ENCODE measurements around the gene TMEM43.
"Not testable (repeated sequence)": the region's sequence is repeated elsewhere in the genome, so short reads cannot be mapped to it uniquely, and the experiment has no call there.

DNA sequence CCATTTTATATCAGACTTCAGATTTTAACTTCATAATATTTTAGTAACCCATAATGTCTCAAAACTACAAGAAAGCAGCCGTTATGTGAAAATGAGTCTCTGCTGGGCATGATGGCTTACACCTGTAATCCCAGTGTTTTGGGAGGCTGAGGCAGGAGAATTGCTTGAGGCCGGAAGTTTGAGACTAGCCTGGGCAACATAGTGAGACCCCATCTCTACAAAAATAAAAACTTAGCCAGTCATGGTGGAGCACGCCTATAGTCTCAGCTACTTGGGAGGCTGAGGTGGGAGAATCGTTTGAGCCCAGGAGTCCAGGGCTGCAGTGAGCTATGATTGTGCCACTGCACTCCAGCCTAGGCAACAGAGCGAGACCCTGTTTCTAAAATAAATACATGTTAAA, 15.0 kb upstream of the TMEM43 start:
- TF ChIP-seq, protein P1, sequence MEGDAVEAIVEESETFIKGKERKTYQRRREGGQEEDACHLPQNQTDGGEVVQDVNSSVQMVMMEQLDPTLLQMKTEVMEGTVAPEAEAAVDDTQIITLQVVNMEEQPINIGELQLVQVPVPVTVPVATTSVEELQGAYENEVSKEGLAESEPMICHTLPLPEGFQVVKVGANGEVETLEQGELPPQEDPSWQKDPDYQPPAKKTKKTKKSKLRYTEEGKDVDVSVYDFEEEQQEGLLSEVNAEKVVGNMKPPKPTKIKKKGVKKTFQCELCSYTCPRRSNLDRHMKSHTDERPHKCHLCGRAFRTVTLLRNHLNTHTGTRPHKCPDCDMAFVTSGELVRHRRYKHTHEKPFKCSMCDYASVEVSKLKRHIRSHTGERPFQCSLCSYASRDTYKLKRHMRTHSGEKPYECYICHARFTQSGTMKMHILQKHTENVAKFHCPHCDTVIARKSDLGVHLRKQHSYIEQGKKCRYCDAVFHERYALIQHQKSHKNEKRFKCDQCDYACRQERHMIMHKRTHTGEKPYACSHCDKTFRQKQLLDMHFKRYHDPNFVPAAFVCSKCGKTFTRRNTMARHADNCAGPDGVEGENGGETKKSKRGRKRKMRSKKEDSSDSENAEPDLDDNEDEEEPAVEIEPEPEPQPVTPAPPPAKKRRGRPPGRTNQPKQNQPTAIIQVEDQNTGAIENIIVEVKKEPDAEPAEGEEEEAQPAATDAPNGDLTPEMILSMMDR (IDR thresholded peaks at IDR 0.05) = not testable (repeated sequence)
- not testable (repeated sequence) for TF ChIP-seq POLR2A (IDR thresholded peaks at IDR 0.05)
